LNCaP clone FGC (cell line): Measurements from ENCODE around the gene DRGX.

Experiments used
- DNase-seq: peaks from one replicate; pipeline ENCODE4 v3.0.0-alpha.2; 2011; ENCODE audit warnings: low read depth
- H3K4me3 ChIP-seq: 2 replicates; pipeline ENCODE4 v1.5.1; 2011; ENCODE audit warnings: mild to moderate bottlenecking, low read depth, low read length, control low read depth
- TF ChIP-seq, protein P1 (sequence below): IDR thresholded peaks from 2 replicates; pipeline ENCODE4 v1.5.1; 2012; ENCODE audit warnings: mild to moderate bottlenecking; ENCODE audit not compliant: control insufficient read depth, insufficient read depth; ENCODE audit errors: extremely low read depth

DRGX gene

GRCh38 chr10:49384268-49384953 lies 11.5 kb downstream of the DRGX start:
- no peak overlapping the region for H3K4me3 ChIP-seq
- DNase-seq: no peak
- TF ChIP-seq, protein P1, sequence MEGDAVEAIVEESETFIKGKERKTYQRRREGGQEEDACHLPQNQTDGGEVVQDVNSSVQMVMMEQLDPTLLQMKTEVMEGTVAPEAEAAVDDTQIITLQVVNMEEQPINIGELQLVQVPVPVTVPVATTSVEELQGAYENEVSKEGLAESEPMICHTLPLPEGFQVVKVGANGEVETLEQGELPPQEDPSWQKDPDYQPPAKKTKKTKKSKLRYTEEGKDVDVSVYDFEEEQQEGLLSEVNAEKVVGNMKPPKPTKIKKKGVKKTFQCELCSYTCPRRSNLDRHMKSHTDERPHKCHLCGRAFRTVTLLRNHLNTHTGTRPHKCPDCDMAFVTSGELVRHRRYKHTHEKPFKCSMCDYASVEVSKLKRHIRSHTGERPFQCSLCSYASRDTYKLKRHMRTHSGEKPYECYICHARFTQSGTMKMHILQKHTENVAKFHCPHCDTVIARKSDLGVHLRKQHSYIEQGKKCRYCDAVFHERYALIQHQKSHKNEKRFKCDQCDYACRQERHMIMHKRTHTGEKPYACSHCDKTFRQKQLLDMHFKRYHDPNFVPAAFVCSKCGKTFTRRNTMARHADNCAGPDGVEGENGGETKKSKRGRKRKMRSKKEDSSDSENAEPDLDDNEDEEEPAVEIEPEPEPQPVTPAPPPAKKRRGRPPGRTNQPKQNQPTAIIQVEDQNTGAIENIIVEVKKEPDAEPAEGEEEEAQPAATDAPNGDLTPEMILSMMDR: no peak

DNA sequence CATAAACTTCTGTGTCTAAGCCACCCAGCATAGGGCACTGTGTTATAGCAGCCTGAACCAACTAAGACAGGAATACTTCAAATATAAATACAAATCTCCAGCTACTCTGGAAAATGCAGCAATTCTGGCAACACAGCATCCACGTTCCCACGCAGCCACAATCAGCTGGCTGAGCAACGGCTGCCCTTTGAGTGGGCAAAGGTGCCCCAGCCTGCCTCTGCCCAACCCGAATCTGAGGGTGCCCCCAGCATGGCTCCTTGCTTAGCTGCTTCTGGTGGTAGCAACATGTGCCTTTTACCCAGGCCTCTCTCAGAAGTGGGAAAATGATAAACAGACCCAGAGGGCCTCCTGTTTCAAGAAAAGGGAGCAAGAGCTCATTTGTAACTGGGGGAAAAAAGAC lies 12.0 kb downstream of the DRGX start:
- no peak overlapping the region for H3K4me3 ChIP-seq
- DNase-seq: no peak
- TF ChIP-seq, protein P1: no peak

DNA sequence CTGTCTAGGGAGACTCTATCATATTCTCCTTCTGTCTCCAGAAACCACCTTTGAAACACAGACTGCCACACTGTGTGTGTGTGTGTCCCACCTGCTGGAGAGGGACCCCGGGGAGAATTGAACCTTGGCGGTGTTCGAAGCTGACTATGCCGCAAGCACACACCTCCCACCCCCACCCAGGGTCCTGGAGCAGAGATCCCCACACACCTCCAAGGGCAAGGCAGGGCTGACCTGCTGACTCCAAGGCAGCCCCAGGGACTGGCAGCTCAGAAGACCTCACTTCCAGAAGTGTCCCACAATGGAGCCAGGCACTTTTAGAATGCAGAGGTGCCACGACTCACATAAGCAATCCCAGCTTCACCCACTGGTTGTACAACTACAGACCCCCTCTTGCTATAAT lies 13.1 kb downstream of the DRGX start:
- DNase-seq: no peak

GRCh38 chr10:49382226-49382625 lies 13.7 kb downstream of the DRGX start:
- TF ChIP-seq, protein P1: no peak
- no peak for DNase-seq
- no peak overlapping the region for H3K4me3 ChIP-seq

More for the DNA sequence above, 13.1 kb downstream of the DRGX start:
- no peak overlapping the region for H3K4me3 ChIP-seq
- TF ChIP-seq, protein P1: no peak

DNA sequence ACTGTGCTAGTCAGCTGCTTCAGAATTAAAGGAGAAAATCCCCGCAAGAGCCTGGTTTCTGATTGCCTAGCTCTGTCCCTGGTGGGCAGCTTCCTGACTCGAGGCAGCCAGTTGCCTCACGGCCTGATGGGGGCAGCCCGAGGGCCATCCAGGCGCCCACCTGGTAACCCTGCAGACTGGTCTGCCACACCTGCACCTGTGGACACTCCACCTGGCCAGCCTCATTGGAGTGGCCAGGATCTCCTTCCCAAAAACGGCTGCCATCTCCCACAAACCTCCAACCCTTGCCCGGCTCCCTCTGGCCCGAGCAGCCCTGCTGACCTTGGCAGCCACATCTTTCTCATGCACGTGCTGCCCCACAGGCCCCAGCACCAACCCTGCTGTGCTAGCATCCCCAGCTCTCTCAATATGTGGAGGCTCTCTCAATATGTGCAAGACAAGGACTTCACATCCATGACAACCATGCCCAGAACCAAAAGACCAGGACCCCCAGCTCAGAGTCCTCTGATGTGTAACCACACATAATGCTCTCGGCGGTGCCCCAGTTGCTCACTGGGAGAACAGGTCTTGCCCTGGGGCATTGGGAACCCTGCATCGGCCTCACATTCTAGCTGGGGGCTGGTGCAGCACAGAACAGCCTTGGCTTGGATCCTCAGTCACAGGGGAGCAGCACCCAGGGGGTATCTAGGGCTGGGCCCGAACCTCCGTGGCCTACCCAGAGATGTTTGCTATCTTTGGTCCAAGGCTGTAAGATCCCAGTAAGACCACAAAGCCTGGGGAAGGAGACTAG lies 14.6 kb downstream of the DRGX start:
- TF ChIP-seq, protein P1: no peak
- no peak for DNase-seq
- H3K4me3 ChIP-seq: no peak overlapping the region

- no peak for DNase-seq
- TF ChIP-seq, protein P1: peak; percentile 36
- H3K4me3 ChIP-seq: no peak overlapping the region
These were observed 16.1 kb downstream of the DRGX start for GRCh38 chr10:49379596-49380410.
